GM19438 (cell line): ENCODE measurements around the gene BEAN1.

Experiments used
- ATAC-seq: cut with Tn5 transposase; IDR thresholded peaks from one replicate; pipeline ENCODE4 v1.9.1; 2021; ENCODE audit warnings: low read depth; ENCODE audit not compliant: unreplicated experiment

BEAN1 gene, protein sequence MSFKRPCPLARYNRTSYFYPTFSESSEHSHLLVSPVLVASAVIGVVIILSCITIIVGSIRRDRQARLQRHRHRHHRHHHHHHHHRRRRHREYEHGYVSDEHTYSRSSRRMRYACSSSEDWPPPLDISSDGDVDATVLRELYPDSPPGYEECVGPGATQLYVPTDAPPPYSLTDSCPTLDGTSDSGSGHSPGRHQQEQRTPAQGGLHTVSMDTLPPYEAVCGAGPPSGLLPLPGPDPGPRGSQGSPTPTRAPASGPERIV

DNA sequence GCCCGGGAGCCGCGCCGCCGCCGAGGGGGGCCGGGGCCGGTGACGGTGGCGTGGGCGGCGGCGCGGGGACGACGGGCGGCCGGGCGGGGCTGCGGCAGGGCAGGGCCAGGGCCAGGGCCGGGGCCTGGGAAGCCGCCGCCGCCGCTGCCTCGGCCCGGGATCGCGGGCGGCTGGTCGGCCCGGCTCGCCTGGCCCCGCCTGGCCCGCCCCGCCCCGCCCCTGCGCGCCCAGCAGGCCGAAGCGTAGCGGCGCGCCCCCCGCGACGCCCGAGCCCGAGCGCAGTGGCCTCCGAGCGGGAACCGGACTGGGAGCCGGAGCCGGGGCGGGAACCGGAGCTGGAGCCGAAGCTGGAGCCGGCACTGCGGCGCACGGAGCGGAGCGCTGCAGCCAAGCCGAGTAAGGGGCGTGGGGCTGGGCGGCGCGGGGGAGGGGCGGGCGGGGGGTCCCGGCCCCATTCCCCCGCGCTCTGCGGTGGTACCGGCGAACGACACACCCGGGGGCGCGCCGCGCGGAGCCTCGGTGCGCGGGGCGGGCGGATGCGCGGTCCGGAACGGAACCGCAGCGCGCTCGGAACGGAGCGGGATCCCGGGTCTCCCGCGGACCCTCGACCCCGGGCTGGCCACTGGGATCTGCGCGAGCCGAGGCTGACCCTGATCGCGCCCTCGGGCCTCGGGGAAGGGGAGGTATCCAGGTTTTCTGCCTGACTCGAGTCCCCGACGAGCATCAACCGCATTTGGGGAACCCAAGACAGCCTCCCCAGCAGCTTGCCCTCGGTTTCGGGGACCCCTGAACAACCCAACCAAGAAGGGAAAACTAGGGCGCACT is at the start of gene BEAN1:
BEAN1 (plus strand) TSS at position 260 of the 825 bp plus-strand sequence. CDS start 10,382 bp downstream, outside the sequence.
- no peak for ATAC-seq

DNA sequence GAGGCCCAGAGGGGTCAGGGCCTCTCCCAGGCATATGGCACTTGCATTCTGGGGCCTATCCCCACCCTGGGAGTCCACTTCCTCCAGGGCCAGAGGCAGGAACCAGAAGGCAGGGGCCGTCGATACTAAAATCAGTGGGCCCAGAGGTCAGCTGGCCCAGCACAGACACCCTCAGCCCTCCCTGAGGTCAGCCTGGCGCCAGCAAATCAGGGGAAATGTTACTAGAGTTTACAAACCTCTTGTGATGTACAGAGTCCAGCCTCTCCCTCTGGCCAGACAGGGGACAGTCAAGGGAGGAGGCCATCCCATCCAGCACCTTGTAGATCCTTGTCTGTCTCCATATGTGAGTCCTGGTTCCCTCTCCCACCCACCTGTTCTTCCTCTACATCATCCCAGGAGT is 49.8 kb upstream of the BEAN1 start:
- ATAC-seq = no peak

DNA sequence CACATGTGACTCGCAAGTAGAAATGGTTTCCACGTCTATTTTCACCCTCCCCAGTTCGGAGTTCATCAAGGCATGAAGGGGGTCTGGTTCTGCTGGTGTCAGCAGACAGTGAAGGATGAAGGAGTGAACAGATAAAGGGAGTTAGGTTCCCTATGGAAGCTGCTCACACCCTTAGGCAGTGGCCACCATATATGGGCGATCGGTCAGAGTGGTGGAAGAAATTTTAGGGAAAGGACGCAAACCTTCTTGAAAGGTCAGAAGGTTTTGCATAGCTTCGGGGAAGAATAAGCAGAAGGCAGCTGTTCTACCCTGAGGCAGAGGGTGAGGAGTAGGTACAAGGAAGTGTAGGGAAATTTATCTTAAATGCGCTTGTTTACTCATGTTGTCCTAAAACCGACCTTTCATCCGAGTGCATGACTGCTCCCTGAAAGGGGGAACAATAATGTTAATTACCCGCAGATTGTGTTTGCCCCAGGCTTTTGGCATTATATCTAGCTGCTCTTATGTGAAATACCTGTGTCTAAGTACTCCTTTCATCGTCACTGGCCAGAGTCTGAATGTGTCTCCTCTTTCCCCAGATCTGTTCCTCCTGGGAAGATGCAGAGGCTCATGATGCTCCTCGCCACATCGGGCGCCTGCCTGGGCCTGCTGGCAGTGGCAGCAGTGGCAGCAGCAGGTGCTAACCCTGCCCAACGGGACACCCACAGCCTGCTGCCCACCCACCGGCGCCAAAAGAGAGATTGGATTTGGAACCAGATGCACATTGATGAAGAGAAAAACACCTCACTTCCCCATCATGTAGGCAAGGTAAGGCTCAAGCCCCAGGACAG is 48.1 kb upstream of the BEAN1 start:
- no peak for ATAC-seq

DNA sequence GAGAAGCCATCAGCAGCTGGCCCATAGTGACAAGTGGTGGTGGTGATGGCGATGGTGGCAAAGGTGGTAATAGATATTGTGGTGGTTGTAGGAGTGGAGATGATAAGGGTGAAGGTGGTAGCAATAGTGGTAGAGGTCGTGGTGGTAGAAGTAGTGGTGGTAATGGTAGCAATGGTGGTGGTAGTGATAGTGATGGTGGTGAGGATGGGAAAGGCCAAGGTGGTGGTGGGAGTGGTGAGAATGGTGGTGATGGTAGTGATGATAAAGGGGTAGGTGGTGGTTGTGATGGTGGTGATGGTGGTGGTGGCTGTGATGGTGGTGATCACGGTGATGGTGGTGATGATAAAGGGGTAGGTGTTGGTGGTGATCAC is 47.5 kb upstream of the BEAN1 start:
- ATAC-seq = no peak

DNA sequence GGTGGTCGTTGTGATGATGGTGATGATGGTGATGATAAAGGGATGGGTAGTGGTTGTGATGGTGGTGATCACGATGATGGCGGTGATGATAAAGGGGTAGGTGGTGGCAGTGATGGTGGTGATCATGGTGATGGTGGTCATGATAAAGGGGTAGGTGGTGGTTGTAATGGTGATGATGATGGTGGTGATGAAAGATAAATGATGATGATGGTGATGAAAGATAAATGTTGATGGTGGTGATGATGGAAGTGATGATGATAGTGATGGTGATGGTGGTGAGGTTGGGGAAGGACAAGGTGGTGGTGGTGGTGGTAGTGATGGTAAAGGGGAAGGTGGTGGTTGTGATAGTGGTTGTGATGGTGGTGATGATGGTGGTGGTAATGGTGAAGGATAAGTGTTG is 46.7 kb upstream of the BEAN1 start:
- ATAC-seq = no peak

DNA sequence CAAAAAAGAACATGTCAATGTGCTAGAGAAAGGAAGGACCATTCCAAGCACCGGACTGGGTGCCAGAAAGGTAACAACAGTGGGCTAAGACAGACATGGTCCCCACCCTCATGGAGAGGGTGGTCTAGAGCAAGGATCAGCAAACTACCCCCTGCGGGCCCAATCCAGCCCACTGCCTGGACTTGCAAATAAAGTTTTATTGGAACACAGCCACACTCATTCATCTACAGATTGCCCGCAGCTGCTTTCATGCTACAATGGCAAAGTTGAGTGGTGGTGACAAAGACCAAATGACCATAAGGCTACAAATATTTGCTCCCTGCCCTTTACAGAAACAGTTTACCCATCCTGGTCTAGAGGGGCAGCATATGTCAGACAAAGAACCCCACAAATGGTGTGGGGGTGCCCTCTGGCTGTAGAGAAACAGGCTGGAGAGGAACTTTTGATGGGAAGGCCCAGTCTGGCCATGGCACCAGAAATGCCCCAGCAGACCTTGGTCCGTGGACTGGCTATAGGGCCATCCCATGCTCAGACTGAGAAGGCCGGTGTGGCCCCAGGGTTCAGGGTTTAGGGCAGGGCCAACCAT is 45.4 kb upstream of the BEAN1 start:
- ATAC-seq = no peak

DNA sequence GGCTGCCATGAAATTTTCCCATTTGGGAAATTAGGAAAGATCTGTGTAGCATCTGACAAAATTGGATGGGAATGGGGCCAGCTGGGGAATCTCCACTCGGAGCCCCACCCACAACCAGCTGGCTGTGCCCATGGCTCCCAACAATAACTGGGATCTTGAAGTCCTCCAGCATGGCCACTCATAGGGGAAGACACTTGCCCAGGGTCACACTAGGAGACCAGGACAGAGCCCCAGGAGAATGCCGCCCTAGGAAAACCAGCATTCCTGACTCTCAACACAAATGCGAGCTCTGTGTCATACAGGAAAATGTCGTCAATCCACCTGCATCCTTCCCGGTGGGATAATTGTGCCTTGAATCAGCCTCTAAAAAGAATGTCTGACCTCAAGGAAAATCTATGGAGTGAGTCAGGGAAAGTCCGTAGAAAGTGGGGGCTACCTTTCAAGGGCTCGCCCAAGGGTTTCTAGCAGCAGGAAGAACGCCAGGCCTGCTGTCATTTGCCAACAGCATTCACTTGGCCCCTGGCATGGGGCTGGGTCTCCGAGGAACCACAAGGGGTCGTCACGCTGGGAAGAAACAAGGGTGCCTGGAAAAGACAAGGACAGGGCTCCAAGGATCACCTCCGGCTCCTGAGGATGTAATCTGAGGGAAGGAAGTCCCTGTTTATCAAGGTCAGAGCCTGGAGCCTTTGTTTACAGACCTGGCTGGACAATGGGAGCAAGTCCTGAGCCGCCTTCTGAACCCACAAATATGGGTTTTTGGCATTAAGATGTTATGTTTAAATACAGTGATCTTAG is 44.7 kb upstream of the BEAN1 start:
- no peak for ATAC-seq

DNA sequence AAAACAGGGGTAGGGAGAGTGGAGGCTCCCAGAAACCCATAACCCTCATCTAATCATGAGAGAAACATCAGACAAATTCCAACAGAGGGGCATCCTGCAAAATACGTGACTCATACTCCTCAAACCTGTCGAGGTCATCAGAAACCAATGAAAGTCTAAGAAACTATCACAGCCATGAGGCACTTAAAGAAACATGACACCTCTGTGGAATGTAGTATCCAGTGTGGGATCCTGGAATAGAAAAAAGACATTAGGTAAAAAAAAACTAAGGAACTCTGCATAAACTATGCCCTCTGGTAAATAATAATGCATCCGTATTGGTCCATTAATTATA is 44.2 kb upstream of the BEAN1 start:
- no peak for ATAC-seq

DNA sequence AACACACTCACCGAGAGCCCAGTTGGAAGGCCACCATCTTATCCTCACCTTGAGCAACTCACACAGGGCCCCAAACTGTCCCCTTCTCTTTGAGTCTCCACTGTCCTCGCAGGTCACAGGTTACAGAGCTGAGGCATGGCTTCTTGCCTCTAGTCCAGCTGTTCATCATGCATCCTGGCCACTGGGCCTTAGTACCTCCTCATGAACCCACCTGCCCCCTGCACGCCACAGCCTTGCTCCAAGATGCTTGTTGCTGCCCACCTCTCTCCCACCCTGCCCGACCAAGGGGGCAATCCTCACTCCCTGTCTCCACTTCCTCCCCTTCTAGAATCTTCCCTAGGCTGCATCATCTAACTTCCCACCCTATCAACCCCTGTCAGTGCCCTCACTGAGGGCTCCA is 43.5 kb upstream of the BEAN1 start:
- no peak for ATAC-seq

DNA sequence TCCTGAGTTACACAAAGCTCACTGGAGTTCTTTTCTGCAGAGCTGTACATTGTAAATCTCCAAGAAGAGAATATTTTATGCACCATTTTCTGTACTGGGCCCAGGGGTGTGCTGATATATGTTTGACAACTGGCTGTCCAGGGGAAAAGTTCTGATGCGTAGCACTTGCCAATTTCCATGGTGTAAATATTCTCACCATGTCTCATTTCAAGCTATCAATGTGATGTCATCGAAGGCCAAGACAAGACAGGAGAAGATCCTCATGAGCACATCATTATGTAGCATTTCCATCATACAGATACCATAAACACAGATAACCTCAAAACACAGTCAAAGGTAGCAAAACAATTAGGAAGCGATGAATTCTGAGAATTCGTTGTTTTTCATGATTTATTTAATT is 41.7 kb upstream of the BEAN1 start:
- no peak for ATAC-seq

DNA sequence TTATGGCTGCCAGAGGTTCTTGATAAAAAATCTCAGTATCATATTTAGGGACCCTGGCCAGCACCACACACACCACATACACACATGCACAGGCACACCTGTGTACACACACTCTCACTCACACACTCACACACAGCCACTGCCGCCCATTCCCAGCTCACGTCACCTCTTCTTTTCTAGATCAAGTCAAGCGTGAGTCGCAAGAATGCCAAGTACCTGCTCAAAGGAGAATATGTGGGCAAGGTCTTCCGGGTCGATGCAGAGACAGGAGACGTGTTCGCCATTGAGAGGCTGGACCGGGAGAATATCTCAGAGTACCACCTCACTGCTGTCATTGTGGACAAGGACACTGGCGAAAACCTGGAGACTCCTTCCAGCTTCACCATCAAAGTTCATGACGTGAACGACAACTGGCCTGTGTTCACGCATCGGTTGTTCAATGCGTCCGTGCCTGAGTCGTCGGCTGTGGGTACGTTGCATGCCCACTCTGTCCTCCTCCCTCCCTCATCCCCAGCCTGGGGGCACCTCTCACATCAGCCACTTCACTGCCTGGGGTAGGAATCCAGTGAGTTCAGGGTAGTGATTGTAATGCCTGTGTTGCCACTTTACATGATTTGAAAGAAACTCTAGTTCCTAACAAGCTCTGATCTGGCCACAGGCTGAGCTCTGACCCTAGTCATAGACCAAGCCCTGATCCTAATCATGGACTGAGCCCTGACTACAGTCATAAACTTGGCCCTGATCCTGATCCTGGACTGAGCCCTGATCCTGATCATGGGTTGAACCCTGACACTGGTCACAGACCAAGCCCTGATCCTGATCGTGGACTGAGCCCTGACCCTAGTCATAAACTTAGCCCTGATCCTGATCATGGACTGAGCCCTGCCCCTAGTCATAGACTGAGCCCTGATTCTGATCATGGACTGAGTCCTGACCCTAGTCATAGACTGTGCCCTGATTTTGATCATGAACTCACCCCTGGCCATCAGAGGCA is 40.2 kb upstream of the BEAN1 start:
- ATAC-seq = no peak

DNA sequence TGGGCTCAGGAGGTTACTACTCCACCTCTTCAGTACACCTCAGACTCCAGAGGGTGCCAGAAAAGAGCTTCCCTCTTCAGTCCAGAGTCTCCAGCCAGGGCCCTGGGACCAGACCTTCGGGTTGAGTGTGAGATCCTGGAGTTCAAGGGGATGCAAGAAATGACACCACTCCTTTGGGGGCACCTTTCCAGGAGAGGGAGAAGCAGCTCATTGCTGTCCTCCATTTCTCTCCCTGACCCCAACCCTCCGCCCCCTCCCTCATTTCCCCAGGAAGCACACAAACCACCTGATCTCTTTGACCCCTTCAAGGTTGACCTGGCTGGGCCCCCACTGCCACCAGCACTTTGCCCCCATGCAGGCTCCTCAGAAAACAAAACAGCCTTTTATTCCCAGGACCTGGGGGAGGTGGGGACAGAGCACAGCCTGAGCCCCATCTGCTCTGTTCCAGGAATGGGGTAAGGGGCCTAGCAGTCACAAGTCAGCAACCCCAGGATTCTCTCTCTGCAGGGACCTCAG is 39.2 kb upstream of the BEAN1 start:
- ATAC-seq = no peak

DNA sequence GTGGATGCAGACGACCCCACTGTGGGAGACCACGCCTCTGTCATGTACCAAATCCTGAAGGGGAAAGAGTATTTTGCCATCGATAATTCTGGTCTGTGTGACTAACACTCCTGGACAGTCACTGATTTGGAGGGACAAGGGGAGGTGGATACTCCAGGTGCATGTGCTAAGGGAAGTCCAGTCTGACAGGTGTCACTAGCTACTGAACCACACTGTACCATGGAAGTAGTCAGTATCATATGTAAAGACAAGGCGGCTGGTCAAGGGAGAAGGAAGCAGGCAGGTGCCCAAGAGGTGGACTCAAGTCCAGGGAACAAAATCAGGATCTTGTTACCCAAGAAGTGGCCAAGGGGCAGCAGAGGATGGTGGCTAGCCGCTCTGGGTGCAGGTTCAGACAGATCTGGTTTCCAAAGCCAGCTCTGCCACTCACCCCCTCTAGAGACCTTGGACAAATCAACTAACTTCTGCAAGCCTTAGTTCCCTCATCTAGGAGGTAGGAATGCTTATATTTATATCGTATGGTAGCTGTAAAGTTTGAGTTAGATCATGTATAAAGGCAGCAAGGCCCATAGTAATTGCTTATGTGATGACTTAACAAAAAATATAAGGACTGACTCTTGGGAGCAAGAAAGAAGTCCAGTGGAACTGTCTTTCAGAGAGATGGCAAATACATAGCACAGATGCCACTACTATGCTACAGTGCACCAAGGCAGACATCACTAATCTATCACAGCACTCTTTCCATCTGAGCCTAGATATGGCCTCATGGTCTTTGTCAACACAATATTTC is 38.5 kb upstream of the BEAN1 start:
- no peak for ATAC-seq

DNA sequence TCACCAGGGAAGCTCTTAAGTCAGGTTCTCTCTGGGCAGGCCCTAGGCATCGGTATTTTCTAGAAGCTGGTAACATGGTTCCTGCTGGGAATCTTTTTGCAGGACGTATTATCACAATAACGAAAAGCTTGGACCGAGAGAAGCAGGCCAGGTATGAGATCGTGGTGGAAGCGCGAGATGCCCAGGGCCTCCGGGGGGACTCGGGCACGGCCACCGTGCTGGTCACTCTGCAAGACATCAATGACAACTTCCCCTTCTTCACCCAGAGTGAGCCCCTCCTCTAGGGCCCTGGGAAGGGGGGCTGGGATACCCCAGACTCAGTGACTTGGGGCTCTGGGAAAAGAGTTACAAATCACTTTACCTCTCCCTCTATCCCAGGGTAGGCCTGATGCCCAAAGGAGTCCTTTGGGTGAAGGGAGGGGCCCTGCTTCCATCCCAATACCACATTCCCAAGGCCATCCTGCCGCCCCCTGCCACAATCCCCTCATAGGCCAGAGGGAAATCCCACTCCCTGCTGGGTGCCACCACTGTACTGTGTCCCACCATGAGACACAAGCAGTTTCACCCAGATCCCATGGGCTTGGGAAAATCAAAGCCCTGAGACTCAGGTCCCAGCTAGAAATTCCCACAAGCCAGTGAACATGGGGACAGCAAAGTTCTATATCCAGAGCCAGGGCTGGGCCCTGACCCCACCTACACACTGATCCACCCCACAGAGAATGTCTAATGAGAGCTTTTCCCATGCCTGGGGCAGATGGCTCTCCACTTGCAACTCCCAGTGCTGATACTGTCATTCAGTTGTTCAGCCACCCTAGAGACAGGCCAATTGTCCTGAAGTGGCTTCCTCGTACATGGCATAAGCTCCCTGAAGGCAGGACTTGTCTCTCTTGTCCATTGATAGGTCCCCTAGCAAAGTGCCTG is 37.6 kb upstream of the BEAN1 start:
- no peak for ATAC-seq

DNA sequence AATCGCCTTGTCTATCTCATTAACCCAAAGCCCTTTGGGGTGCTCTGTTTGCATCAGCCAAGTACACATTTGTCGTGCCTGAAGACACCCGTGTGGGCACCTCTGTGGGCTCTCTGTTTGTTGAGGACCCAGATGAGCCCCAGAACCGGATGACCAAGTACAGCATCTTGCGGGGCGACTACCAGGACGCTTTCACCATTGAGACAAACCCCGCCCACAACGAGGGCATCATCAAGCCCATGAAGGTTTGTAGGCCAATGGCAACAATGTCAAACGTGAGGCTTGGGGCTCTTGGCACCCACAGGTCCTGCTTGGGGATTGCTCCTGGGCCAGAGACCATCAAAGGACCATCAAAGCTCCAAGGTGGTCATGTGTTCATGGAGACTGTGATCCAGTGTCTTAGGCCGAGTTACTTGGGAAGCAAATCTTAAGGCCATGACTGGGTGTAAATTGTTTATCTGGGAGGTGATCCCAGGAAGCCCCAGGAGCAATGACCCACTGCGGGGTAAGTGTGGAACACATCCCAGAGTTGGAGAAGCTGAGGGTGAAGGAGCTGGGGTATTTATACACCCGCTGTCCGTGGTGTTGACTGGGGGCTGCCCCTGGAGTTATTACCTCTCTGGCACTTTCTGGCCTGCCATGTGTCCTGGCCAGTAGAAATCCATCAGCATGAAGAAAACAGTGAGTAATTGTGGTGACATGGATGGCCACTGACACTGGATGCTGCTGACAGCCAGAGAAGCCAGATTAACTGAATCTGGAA is 36.6 kb upstream of the BEAN1 start:
- ATAC-seq = no peak
